Measurements from ENCODE around the gene TASP1. TPM values are rescaled to one million over a fixed set of nuclear protein-coding genes. Genes with fewer than 3 reads are reported as not detected.

TASP1 gene
- total RNA-seq, 2 donors from 2014 or later, result 15.8 to 16.6 TPM

DNA sequence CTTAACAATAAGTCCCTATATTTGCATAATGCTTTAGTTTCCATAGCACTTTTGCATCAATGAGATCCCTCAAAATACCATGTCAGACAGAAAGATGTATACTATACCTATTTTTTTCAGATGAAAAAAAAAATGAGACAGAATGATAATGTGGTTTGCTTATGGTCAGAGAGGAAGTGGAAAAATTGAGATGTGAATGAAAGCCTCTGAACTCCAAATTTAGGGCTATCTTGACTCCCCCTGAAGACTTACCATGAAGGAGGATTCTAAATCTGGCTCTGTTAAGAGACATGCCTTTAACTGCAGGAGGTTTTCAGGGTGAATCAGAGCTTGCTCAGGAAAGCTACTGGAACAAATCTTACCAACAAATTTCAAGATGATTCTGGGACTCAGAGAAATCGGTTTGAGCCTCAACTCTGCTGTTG is 241.4 kb downstream of the TASP1 start:
- no peaks in the 10 kb centered on the region for H3K9me3 Mint-ChIP-seq
- TF ChIP-seq, protein P1, sequence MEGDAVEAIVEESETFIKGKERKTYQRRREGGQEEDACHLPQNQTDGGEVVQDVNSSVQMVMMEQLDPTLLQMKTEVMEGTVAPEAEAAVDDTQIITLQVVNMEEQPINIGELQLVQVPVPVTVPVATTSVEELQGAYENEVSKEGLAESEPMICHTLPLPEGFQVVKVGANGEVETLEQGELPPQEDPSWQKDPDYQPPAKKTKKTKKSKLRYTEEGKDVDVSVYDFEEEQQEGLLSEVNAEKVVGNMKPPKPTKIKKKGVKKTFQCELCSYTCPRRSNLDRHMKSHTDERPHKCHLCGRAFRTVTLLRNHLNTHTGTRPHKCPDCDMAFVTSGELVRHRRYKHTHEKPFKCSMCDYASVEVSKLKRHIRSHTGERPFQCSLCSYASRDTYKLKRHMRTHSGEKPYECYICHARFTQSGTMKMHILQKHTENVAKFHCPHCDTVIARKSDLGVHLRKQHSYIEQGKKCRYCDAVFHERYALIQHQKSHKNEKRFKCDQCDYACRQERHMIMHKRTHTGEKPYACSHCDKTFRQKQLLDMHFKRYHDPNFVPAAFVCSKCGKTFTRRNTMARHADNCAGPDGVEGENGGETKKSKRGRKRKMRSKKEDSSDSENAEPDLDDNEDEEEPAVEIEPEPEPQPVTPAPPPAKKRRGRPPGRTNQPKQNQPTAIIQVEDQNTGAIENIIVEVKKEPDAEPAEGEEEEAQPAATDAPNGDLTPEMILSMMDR (conservative IDR thresholded peaks at IDR 0.05), result no peak
- peak overlapping the region; percentile 38 for H3K27ac Mint-ChIP-seq
- peaks cover 3% of the 10 kb centered on the region for H3K9me3 ChIP-seq (ENCODE audit: control insufficient read depth, low read length)
- no peak overlapping the region for H3K4me3 ChIP-seq (ENCODE audit: low read length)
- H3K27ac ChIP-seq (ENCODE audit: low read depth, low read length), result no peak overlapping the region
- H3K9ac ChIP-seq (ENCODE audit: extremely low read depth, low read length, poor library complexity, severe bottlenecking), result no peak overlapping the region
- H3K27me3 ChIP-seq (ENCODE audit: control insufficient read depth, insufficient read depth, low read length, poor library complexity, severe bottlenecking), result no peaks in the 10 kb centered on the region
- no peak overlapping the region for H3K4me3 Mint-ChIP-seq
- no peaks in the 10 kb centered on the region for H3K4me1 ChIP-seq (ENCODE audit: control insufficient read depth, insufficient read depth, low read length)
- 75 to 86% methylated on average over 1 of the region's 1 CpG for WGBS, 2 experiments (ENCODE audit: insufficient coverage in 1 of 2, insufficient read length in 1 of 2)
- no peak for DNase-seq
- H3K36me3 Mint-ChIP-seq (ENCODE audit: low read depth), result peaks cover 17% of the 10 kb centered on the region
- no peaks in the 10 kb centered on the region for H3K27me3 Mint-ChIP-seq (ENCODE audit: insufficient read depth)
- H3K4me1 Mint-ChIP-seq, result peaks cover 10% of the 10 kb centered on the region
- H3K36me3 ChIP-seq (ENCODE audit: control insufficient read depth, insufficient read depth, low read length), result no peaks in the 10 kb centered on the region

DNA sequence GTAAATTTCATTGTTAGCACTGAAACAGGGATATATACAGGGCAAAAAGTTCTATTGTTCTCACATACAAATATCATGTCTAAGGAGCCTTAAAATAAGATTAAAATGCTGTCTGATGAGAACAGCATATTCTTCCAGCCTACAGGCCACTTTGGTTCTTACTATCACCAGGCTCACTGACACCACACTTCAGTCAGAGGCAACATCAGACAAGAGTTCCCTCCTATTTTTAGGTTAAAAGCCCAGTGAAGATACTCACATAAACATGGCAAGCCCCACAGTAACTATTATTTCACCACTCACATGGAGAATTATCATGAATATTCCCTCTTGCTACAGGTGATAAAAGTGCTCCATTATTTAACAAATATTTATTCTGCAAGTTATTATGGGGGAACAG is 241.9 kb downstream of the TASP1 start:
- TF ChIP-seq, protein P1 (conservative IDR thresholded peaks at IDR 0.05), result no peak
- Histone ChIP-seq H3K27me3 (ENCODE audit: control insufficient read depth, insufficient read depth, low read length, poor library complexity, severe bottlenecking) (no peaks in the 10 kb centered on the region), H3K4me1 (ENCODE audit: control insufficient read depth, insufficient read depth, low read length) (no peaks in the 10 kb centered on the region), H3K4me3 (ENCODE audit: low read length) (no peak overlapping the region), H3K9me3 (ENCODE audit: control insufficient read depth, low read length) (peaks cover 7% of the 10 kb centered on the region), H3K36me3 (ENCODE audit: control insufficient read depth, insufficient read depth, low read length) (no peaks in the 10 kb centered on the region), H3K27ac (ENCODE audit: low read depth, low read length) (no peak overlapping the region), H3K9ac (ENCODE audit: extremely low read depth, low read length, poor library complexity, severe bottlenecking) (no peak overlapping the region)
- H3K4me1 Mint-ChIP-seq, result peaks cover 10% of the 10 kb centered on the region
- H3K27ac Mint-ChIP-seq, result no peak overlapping the region
- no peak for DNase-seq
- H3K4me3 Mint-ChIP-seq, result no peak overlapping the region
- peaks cover 17% of the 10 kb centered on the region for H3K36me3 Mint-ChIP-seq (ENCODE audit: low read depth)
- H3K9me3 Mint-ChIP-seq, result no peaks in the 10 kb centered on the region
- H3K27me3 Mint-ChIP-seq (ENCODE audit: insufficient read depth), result no peaks in the 10 kb centered on the region

DNA sequence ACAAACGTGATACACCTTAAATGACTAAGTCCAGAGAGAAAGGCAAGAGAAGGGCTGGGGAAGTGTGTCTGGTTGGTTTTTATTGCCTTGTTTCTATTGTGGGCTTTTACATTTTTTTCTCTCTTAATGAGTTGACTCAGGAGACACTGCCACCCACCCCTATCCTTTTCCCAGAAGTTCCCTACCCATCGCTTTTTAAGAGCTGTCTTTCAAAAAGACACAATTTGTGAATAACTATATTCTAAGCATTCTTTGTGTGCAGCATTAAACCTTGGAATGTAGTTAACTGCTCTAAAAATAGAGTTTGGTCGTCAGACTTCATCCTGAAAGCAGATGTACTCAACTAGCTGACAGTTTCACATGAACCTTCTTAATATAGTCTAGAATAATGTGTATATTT is 242.7 kb downstream of the TASP1 start:
- TF ChIP-seq, protein P1 (conservative IDR thresholded peaks at IDR 0.05), result no peak
- H3K4me1 Mint-ChIP-seq, result peaks cover 14% of the 10 kb centered on the region
- no peaks in the 10 kb centered on the region for H3K27me3 ChIP-seq (ENCODE audit: control insufficient read depth, insufficient read depth, low read length, poor library complexity, severe bottlenecking)
- peaks cover 22% of the 10 kb centered on the region for H3K36me3 Mint-ChIP-seq (ENCODE audit: low read depth)
- no peak for DNase-seq
- no peak overlapping the region for H3K27ac Mint-ChIP-seq
- no peak overlapping the region for H3K4me3 ChIP-seq (ENCODE audit: low read length)
- H3K9me3 ChIP-seq (ENCODE audit: control insufficient read depth, low read length), result peaks cover 7% of the 10 kb centered on the region
- no peaks in the 10 kb centered on the region for H3K27me3 Mint-ChIP-seq (ENCODE audit: insufficient read depth)
- H3K36me3 ChIP-seq (ENCODE audit: control insufficient read depth, insufficient read depth, low read length), result no peaks in the 10 kb centered on the region
- H3K4me1 ChIP-seq (ENCODE audit: control insufficient read depth, insufficient read depth, low read length), result no peaks in the 10 kb centered on the region
- 93% methylated on average over 3 of the region's 3 CpGs; no CpG with 5 or more reads in 1 of the 2 experiments for WGBS, 2 experiments (ENCODE audit: insufficient coverage in 1 of 2, insufficient read length in 1 of 2)
- no peaks in the 10 kb centered on the region for H3K9me3 Mint-ChIP-seq
- H3K4me3 Mint-ChIP-seq, result no peak overlapping the region
- no peak overlapping the region for H3K9ac ChIP-seq (ENCODE audit: extremely low read depth, low read length, poor library complexity, severe bottlenecking)
- no peak overlapping the region for H3K27ac ChIP-seq (ENCODE audit: low read depth, low read length)

All from endodermal cell (in vitro differentiated cells).